ENCODE measurements around the gene SELPLG. TPM values are rescaled to one million over a fixed set of nuclear protein-coding genes. Genes with fewer than 3 reads are reported as not detected.
"Not testable (repeated sequence)": the region's sequence is repeated elsewhere in the genome, so short reads cannot be mapped to it uniquely, and the experiment has no call there.

Gene SELPLG
- total RNA-seq, 1 experiment from 2014 or later = 2.4 TPM

- DNase-seq (ENCODE audit: low spot score) = not testable (repeated sequence)
These were observed 22.1 kb upstream of the SELPLG start for GRCh38 chr12:108655812-108656175.

GRCh38 chr12:108654622-108655021 lies 20.9 kb upstream of the SELPLG start:
- DNase-seq (ENCODE audit: low spot score) = not testable (repeated sequence)

- no peak for DNase-seq (ENCODE audit: low spot score)
These were observed 20.2 kb upstream of the SELPLG start for GRCh38 chr12:108653922-108654321.

GRCh38 chr12:108653082-108653516 lies 19.4 kb upstream of the SELPLG start:
- DNase-seq (ENCODE audit: low spot score) = no peak

- DNase-seq (ENCODE audit: low spot score) = no peak
These were observed 16.4 kb upstream of the SELPLG start for GRCh38 chr12:108650083-108650482.

- peak; percentile 92 for DNase-seq (ENCODE audit: low spot score)
These were observed 16.0 kb upstream of the SELPLG start for GRCh38 chr12:108649669-108650068.

- peak; percentile 61 for DNase-seq (ENCODE audit: low spot score)
These were observed 15.4 kb upstream of the SELPLG start for GRCh38 chr12:108649126-108649525.

GRCh38 chr12:108648371-108648770 lies 14.7 kb upstream of the SELPLG start:
- DNase-seq (ENCODE audit: low spot score) = no peak

GRCh38 chr12:108647585-108648287 lies 14.0 kb upstream of the SELPLG start:
- DNase-seq (ENCODE audit: low spot score) = no peak

GRCh38 chr12:108646600-108647579 lies 13.2 kb upstream of the SELPLG start:
- DNase-seq (ENCODE audit: low spot score) = no peak

- no peak for DNase-seq (ENCODE audit: low spot score)
These were observed 12.2 kb upstream of the SELPLG start for GRCh38 chr12:108645686-108646599.

- no peak for DNase-seq (ENCODE audit: low spot score)
These were observed 11.1 kb upstream of the SELPLG start for GRCh38 chr12:108644811-108645120.

GRCh38 chr12:108643941-108644810 lies 10.5 kb upstream of the SELPLG start:
- peak; percentile 89 for DNase-seq (ENCODE audit: low spot score)

- DNase-seq (ENCODE audit: low spot score) = no peak
These were observed 9.4 kb upstream of the SELPLG start for GRCh38 chr12:108642899-108643654.

GRCh38 chr12:108642269-108642870 lies 8.7 kb upstream of the SELPLG start:
- no peak for DNase-seq (ENCODE audit: low spot score)

- no peak for DNase-seq (ENCODE audit: low spot score)
These were observed 8.0 kb upstream of the SELPLG start for GRCh38 chr12:108641446-108642268.

- peak; percentile 82 for DNase-seq (ENCODE audit: low spot score)
These were observed 7.2 kb upstream of the SELPLG start for GRCh38 chr12:108640802-108641445.
